Activated CD8-positive, alpha-beta T cell treated with anti-CD3 and anti-CD28 coated beads for 36 hours (primary cell): Measurements from ENCODE around the gene ARAP3. TPM values are rescaled to one million over a fixed set of nuclear protein-coding genes. Genes with fewer than 3 reads are reported as not detected.

Experiments used
- ATAC-seq: fragments of 200-7000 bp; cut with Tn5 transposase; one replicate; pipeline ENCODE4 v1.10.0; 2021; ENCODE audit warnings: mild to moderate bottlenecking, moderate library complexity
- CTCF ChIA-PET: fragments of 350-600 bp; sonication (Branson Sonifier 250); formaldehyde crosslinking; loops from one replicate; lab custom pipeline; 2021; ENCODE audit warnings: antibody characterized with exemption; lab: Charles Lee
- POLR2A ChIA-PET: fragments of 350-600 bp; sonication (Branson Sonifier 250); formaldehyde crosslinking; loops from one replicate; lab custom pipeline; 2021; ENCODE audit warnings: antibody characterized with exemption; lab: Charles Lee
- DNase-seq: peaks from one replicate; pipeline ENCODE4 v3.0.0-alpha.2; 2020
- H3K27ac Mint-ChIP-seq: one replicate; pipeline ENCODE4 v1.8.0; 2021; ENCODE audit warnings: mild to moderate bottlenecking, mixed read lengths
- H3K27me3 Mint-ChIP-seq: one replicate; pipeline ENCODE4 v1.8.0; 2021; ENCODE audit warnings: mixed read lengths
- H3K36me3 Mint-ChIP-seq: one replicate; pipeline ENCODE4 v1.8.0; 2021; ENCODE audit warnings: low read depth, mixed read lengths
- H3K4me1 Mint-ChIP-seq: one replicate; pipeline ENCODE4 v1.8.0; 2021; ENCODE audit warnings: low read depth, mixed read lengths
- H3K4me3 Mint-ChIP-seq: one replicate; pipeline ENCODE4 v1.8.0; 2021; ENCODE audit warnings: mild to moderate bottlenecking, moderate library complexity, mixed read lengths
- H3K9me3 Mint-ChIP-seq: one replicate; pipeline ENCODE4 v1.8.0; 2021; ENCODE audit warnings: mixed read lengths
- intact Hi-C: fragments of 100-400 bp; cut with micrococcal nuclease; formaldehyde crosslinking; loops from one replicate; pipeline ENCODE4 v1.10.0; 2022
- total RNA-seq, 2 experiments: library from RNA; stranded (reverse); gene quantifications; one replicate each; pipeline ENCODE4 v1.2.3, GENCODE V29; 2021
- TF ChIP-seq, protein P1 (sequence below): fragments of 200-600 bp; IDR thresholded peaks from one replicate; pipeline ENCODE4 v1.8.0; 2022; ENCODE audit warnings: antibody characterized with exemption, mild to moderate bottlenecking

The ARAP3 gene
- total RNA-seq, 2 experiments from 2014 or later = 5.9 to 7.2 TPM

DNA sequence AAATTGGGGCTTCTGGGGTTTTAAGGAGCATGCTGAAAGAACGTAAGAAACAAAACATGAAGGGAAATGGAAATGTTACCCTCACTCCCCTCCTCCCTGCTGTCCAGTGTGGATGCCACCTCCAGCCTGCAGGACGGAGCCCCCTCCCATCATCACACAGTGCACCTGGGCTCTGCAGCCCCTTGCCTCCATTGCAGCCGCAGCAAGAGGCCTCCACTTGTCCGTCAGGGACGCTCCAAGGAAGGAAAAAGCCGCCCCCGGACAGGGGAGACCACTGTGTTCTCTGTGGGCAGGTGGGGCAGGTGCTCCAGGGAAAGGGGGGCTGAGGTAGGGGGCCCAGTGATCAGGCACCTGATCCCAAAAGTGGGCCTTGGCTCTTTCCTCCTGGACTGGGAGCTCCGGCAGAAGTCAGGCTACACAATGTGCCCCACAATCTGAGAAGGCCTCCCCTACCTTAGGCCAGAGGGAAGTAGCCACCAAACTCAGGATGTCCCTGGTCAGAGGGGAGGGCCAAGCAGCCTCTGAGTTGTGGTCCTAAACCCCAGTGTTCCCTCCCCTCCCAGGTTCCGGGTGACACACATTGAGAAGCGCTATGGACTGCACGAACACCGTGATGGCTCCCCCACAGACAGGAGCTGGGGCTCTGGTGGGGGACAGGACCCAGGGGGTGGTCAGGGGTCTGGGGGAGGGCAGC is 42.5 kb downstream of the ARAP3 start:
- TF ChIP-seq, protein P1, sequence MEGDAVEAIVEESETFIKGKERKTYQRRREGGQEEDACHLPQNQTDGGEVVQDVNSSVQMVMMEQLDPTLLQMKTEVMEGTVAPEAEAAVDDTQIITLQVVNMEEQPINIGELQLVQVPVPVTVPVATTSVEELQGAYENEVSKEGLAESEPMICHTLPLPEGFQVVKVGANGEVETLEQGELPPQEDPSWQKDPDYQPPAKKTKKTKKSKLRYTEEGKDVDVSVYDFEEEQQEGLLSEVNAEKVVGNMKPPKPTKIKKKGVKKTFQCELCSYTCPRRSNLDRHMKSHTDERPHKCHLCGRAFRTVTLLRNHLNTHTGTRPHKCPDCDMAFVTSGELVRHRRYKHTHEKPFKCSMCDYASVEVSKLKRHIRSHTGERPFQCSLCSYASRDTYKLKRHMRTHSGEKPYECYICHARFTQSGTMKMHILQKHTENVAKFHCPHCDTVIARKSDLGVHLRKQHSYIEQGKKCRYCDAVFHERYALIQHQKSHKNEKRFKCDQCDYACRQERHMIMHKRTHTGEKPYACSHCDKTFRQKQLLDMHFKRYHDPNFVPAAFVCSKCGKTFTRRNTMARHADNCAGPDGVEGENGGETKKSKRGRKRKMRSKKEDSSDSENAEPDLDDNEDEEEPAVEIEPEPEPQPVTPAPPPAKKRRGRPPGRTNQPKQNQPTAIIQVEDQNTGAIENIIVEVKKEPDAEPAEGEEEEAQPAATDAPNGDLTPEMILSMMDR = no peak
- Mint-ChIP-seq H3K36me3 (peaks cover 43% of the 10 kb centered on the region), H3K27ac (peak overlapping the region; percentile 90), H3K4me1 (peaks cover 43% of the 10 kb centered on the region), H3K27me3 (no peaks in the 10 kb centered on the region), H3K9me3 (no peaks in the 10 kb centered on the region), H3K4me3 (peak overlapping the region; percentile 86)
- ChIA-PET POLR2A (interaction anchor here (1.5 to 6.5 kb wide), 3 partner anchors 9 to 48 kb away, joined by 4 to 28 read pairs (median 27); no protein-coding TSS in a partner anchor), CTCF (interaction anchor here (3.7 to 4.2 kb wide), 3 partner anchors 23 to 47 kb away, joined by 14 to 83 read pairs (median 24); no protein-coding TSS in a partner anchor)
- ATAC-seq (no peak), DNase-seq (no peak)
- intact Hi-C loops = loop anchor here (5.0 kb wide), 1 partner anchor 47 kb away; no protein-coding TSS in a partner anchor

DNA sequence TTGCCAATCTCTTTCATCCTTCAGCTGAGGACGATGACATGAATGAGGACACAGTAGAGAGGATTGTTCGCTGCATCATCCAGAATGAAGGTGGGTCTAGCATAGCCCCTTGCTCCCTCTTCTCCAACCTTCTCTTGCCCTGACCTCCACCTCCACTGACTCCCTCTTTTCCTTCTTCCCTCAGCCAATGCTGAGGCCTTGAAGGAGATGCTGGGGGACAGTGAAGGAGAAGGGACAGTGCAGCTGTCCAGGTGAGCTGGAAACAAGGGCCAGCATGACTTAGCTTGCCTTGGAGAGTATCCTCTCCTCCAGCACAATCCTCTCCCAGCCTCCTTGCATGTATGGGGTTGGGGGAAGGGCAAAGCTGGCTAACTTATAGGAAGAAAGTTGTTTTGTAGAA is 43.3 kb downstream of the ARAP3 start:
- no peaks in the 10 kb centered on the region for H3K27me3 Mint-ChIP-seq
- TF ChIP-seq, protein P1 = no peak
- H3K4me3 Mint-ChIP-seq = peak overlapping the region; percentile 86
- DNase-seq (no peak), ATAC-seq (no peak)
- peaks cover 48% of the 10 kb centered on the region for H3K36me3 Mint-ChIP-seq
- POLR2A ChIA-PET = interaction anchor here (1.4 to 6.5 kb wide), 4 partner anchors 9 to 211 kb away, joined by 3 to 28 read pairs (median 21); partner anchors contain the start of gene FCHSD1
- H3K9me3 Mint-ChIP-seq = no peaks in the 10 kb centered on the region
- peaks cover 49% of the 10 kb centered on the region for H3K4me1 Mint-ChIP-seq
- peak overlapping the region; percentile 90 for H3K27ac Mint-ChIP-seq
- intact Hi-C loops = loop anchor here (5.0 kb wide), 1 partner anchor 46 kb away; no protein-coding TSS in a partner anchor
- CTCF ChIA-PET = interaction anchor here (1.4 to 4.2 kb wide), 7 partner anchors 12 to 71 kb away, joined by 5 to 83 read pairs (median 16); partner anchors contain the start of genes DIAPH1 and FCHSD1

DNA sequence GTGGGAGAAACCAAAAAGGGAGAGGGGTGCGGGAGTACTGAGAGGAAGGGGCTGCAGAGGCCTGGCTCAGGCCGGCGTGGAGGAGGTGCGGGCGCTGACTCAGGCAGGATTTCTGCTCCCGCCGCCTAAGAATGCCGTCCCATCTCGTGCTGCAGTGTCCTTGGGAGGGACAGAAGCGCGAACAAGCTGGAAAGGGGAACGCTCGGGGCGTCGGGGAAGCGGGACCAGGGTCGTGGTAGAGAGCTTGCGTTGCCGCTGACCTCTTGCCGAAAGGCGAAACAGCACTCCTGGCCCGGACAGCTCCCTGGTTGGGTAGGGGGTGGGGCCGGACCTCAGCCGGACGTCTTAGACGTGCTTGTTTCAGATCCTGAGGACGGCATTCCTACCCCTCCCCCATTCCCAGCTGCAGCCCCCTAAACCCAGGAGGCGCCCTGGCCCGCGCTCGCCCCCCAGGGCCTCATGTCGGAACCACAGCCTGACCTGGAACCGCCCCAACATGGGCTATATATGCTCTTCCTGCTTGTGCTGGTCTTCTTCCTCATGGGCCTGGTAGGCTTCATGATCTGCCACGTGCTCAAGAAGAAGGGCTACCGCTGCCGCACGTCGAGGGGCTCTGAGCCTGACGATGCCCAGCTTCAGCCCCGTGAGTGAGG is 44.1 kb downstream of the ARAP3 start:
- H3K4me1 Mint-ChIP-seq = peaks cover 49% of the 10 kb centered on the region
- TF ChIP-seq, protein P1 = peak; percentile 68
- POLR2A ChIA-PET = interaction anchor here (0.9 to 6.5 kb wide), 9 partner anchors 10 to 332 kb away, joined by 3 to 30 read pairs (median 15); partner anchors contain the start of genes DIAPH1 and FCHSD1
- intact Hi-C loops = loop anchor here (5.0 kb wide), 1 partner anchor 46 kb away; no protein-coding TSS in a partner anchor
- H3K27ac Mint-ChIP-seq = peak overlapping the region; percentile 90
- H3K4me3 Mint-ChIP-seq = peak overlapping the region; percentile 86
- no peaks in the 10 kb centered on the region for H3K9me3 Mint-ChIP-seq
- DNase-seq = peak; percentile 81
- CTCF ChIA-PET = interaction anchor here (0.8 to 4.2 kb wide), 15 partner anchors 11 to 241 kb away, joined by 3 to 83 read pairs (median 14); partner anchors contain the start of genes DIAPH1 and FCHSD1
- peak; percentile 55 for ATAC-seq
- H3K27me3 Mint-ChIP-seq = no peaks in the 10 kb centered on the region
- H3K36me3 Mint-ChIP-seq = peaks cover 48% of the 10 kb centered on the region

DNA sequence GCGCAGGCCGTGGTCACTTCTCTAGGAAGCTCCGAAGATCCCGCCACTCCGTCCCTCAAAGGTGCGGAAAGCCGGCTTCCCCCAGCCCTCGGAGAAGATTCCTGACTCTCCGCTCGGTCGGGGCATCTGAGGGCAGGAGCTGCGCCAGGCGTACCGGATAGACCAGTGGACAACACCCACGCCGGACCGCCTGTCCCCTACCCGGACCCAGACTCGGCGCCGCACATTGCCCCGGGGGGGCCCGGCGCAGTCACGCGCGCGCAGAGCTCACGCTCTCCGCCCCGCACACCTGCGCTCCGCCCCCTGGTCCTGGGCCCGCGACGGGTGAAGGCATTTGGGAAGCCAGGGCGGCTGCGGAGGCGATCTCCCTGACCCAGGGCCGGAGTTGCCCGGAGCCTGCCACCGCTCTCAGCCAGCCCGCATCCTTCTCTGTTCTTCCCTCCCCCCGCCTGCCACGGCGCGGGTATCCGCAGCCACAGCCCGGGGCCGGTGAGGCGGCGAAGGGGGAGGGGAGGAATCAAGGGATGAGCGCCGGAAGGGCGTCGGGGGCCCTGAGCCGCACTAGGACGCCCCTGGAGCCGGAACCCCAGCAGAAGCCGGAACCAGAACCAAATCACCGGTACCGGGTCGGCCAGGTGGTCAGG is 44.8 kb downstream of the ARAP3 start:
- Mint-ChIP-seq H3K27ac (peak overlapping the region; percentile 90), H3K36me3 (peaks cover 51% of the 10 kb centered on the region), H3K4me3 (peak overlapping the region; percentile 86), H3K4me1 (peaks cover 53% of the 10 kb centered on the region), H3K9me3 (no peaks in the 10 kb centered on the region), H3K27me3 (no peaks in the 10 kb centered on the region)
- DNase-seq (peak; percentile 61), ATAC-seq (peak; percentile 50)
- TF ChIP-seq, protein P1 = no peak
- CTCF ChIA-PET = interaction anchor here (0.7 to 4.2 kb wide), 19 partner anchors 11 to 324 kb away, joined by 3 to 83 read pairs (median 8); partner anchors contain the start of genes DIAPH1, FCHSD1 and TAF7
- POLR2A ChIA-PET = interaction anchor here (0.9 to 6.5 kb wide), 14 partner anchors 11 to 332 kb away, joined by 3 to 30 read pairs (median 6); partner anchors contain the start of genes DIAPH1 and FCHSD1
- intact Hi-C loops = loop anchor here (5.0 kb wide), 1 partner anchor 45 kb away; no protein-coding TSS in a partner anchor
